GM12878 (cell line): Measurements from ENCODE around the gene CACNA2D1. TPM values are rescaled to one million over a fixed set of nuclear protein-coding genes. Genes with fewer than 3 reads are reported as not detected.

ENCODE experiments used
- ATAC-seq: fragments of 200-7000 bp; cut with Tn5 transposase; 3 replicates; pipeline ENCODE4 v1.9.1; 2020; ENCODE audit warnings: mild to moderate bottlenecking, moderate library complexity
- BruUV-seq: library from RNA; stranded (reverse); fragments of 400-500 nt; replicated peaks from 2 replicates; lab custom pipeline; 2021; lab: Mats Ljungman, UMichigan
- CTCF ChIA-PET: fragments of 300-600 bp; sonication (Branson Sonifier 250); formaldehyde crosslinking; extraction: SDS; loops from one replicate; lab custom pipeline; 2021; ENCODE audit warnings: inconsistent platforms; lab: Yijun Ruan, JAX
- POLR2A ChIA-PET: fragments of 350-600 bp; formaldehyde crosslinking; extraction: SDS; loops from one replicate; lab custom pipeline; 2021; ENCODE audit warnings: inconsistent platforms; lab: Charles Lee
- RAD21 ChIA-PET: fragments of 300-600 bp; sonication (Branson Sonifier 250); formaldehyde crosslinking; loops from one replicate; lab custom pipeline; 2023; ENCODE audit warnings: antibody characterized with exemption; ENCODE audit not compliant: unreplicated experiment; lab: Charles Lee
- SMC1A ChIA-PET: fragments of 300-600 bp; sonication (Branson Sonifier 250); formaldehyde crosslinking; loops from one replicate; lab custom pipeline; 2023; ENCODE audit not compliant: unreplicated experiment, uncharacterized antibody; lab: Charles Lee
- DNase-seq: peaks from one replicate; pipeline ENCODE4 v3.0.0-alpha.2; 2011; ENCODE audit warnings: low read depth, low spot score
- FAIRE-seq: peaks from 3 replicates; lab custom pipeline; 2011; peaks lifted over from hg19 to GRCh38; lab: Jason Lieb, UNC
- H2AFZ ChIP-seq: 2 replicates; pipeline ENCODE4 v1.6.0; 2011; ENCODE audit warnings: low read depth, low read length, control low read depth; ENCODE audit not compliant: control insufficient read depth
- H3K27ac ChIP-seq: 2 replicates; pipeline ENCODE4 v1.5.1; 2011; ENCODE audit warnings: control low read depth; ENCODE audit not compliant: control insufficient read depth, insufficient read depth
- H3K27me3 ChIP-seq, 2 experiments: replicated peaks in 1 of 2; 2 replicates each; pipeline versions ENCODE4 v1.6.0 to v1.6.1; 2011; ENCODE audit warnings: low read length in 1 of 2; ENCODE audit not compliant: control insufficient read depth in 2 of 2, insufficient read depth in 2 of 2
- H3K36me3 ChIP-seq, 2 experiments: 2 replicates each; pipeline ENCODE4 v1.5.1; 2011; ENCODE audit warnings: low read length in 1 of 2; ENCODE audit not compliant: control insufficient read depth in 2 of 2, insufficient read depth in 2 of 2
- H3K4me1 ChIP-seq: 2 replicates; pipeline ENCODE4 v1.6.1; 2011; ENCODE audit warnings: mild to moderate bottlenecking, low read length, moderate library complexity, mixed read lengths; ENCODE audit not compliant: control insufficient read depth, insufficient read depth
- H3K4me2 ChIP-seq: 2 replicates; pipeline ENCODE4 v1.6.0; 2011; ENCODE audit warnings: control low read depth; ENCODE audit not compliant: control insufficient read depth, insufficient read depth
- H3K4me3 ChIP-seq: fragments of 200-600 bp; sonication (generic); 2 replicates; pipeline ENCODE4 v1.5.1; 2016
- H3K79me2 ChIP-seq: 2 replicates; pipeline ENCODE4 v1.6.0; 2011; ENCODE audit warnings: low read length; ENCODE audit not compliant: control insufficient read depth, insufficient read depth
- H3K9ac ChIP-seq: 2 replicates; pipeline ENCODE4 v1.8.0; 2011; ENCODE audit warnings: low read length, control low read depth, mixed read lengths; ENCODE audit not compliant: control insufficient read depth, insufficient read depth
- H3K9me3 ChIP-seq: replicated peaks from 3 replicates; pipeline ENCODE4 v1.5.1; 2011; ENCODE audit warnings: mild to moderate bottlenecking, low read length; ENCODE audit not compliant: control insufficient read depth, insufficient read depth
- H4K20me1 ChIP-seq: 2 replicates; pipeline ENCODE4 v1.6.0; 2011; ENCODE audit not compliant: control insufficient read depth, insufficient read depth
- BCL11A ChIP-seq: IDR thresholded peaks from 2 replicates; pipeline ENCODE4 v1.6.1; 2011; ENCODE audit warnings: low read depth, low read length
- FOXK2 ChIP-seq: fragments of 450-650 bp; IDR thresholded peaks from 2 replicates; pipeline ENCODE4 v1.6.1; 2017; ENCODE audit warnings: mild to moderate bottlenecking, moderate library complexity
- IRF4 ChIP-seq: IDR thresholded peaks from 2 replicates; pipeline ENCODE4 v1.6.1; 2011; ENCODE audit warnings: low read depth, low read length
- JUND ChIP-seq: IDR thresholded peaks from 2 replicates; pipeline ENCODE4 v1.6.1; 2012; ENCODE audit warnings: low read depth, mild to moderate bottlenecking, low read length, improper control_type of control experiment, moderate library complexity
- PRDM15 ChIP-seq: fragments of 450-650 bp; formaldehyde crosslinking; IDR thresholded peaks from 2 replicates; pipeline ENCODE4 v1.4.0; 2020; ENCODE audit warnings: mild to moderate bottlenecking, moderate library complexity
- RCOR1 ChIP-seq: conservative IDR thresholded peaks from 2 replicates; pipeline ENCODE4 v1.6.1; 2012; ENCODE audit warnings: low read depth, low read length, improper control_type of control experiment
- RFX5 ChIP-seq: IDR thresholded peaks from 2 replicates; pipeline ENCODE4 v1.6.1; 2011; ENCODE audit warnings: low read depth, low read length, improper control_type of control experiment
- RUNX3 ChIP-seq: IDR thresholded peaks from 2 replicates; pipeline ENCODE4 v1.6.1; 2012; ENCODE audit warnings: low read length, inconsistent platforms
- SIX5 ChIP-seq: IDR thresholded peaks from 2 replicates; pipeline ENCODE4 v1.6.1; 2011; ENCODE audit warnings: mild to moderate bottlenecking, low read depth, low read length, moderate library complexity; ENCODE audit not compliant: severe bottlenecking
- TBL1XR1 ChIP-seq: IDR thresholded peaks from 2 replicates; pipeline ENCODE4 v1.6.1; 2012; ENCODE audit warnings: low read depth, low read length, improper control_type of control experiment
- TCF12 ChIP-seq: IDR thresholded peaks from 2 replicates; pipeline ENCODE4 v1.6.1; 2011; ENCODE audit warnings: low read depth, mild to moderate bottlenecking, low read length
- ZBTB33 ChIP-seq: fragments of 450-650 bp; IDR thresholded peaks from 2 replicates; pipeline ENCODE4 v1.6.1; 2017; ENCODE audit warnings: mild to moderate bottlenecking
- ZNF622 ChIP-seq: fragments of 450-650 bp; IDR thresholded peaks from 2 replicates; pipeline ENCODE4 v1.6.1; 2017; ENCODE audit warnings: mild to moderate bottlenecking, inconsistent platforms
- in situ Hi-C: fragments of 300-500 bp; cut with MboI; formaldehyde crosslinking; loops from 9 replicates; pipeline ENCODE4 v1.14.3; 2018; ENCODE audit warnings: mixed read lengths
- intact Hi-C: fragments of 100-400 bp; cut with micrococcal nuclease; formaldehyde crosslinking; loops from one replicate; pipeline ENCODE4 v1.14.2; 2022; ENCODE audit not compliant: unreplicated experiment
- polyA plus RNA-seq, 11 experiments: library from polyadenylated mRNA; depleted of rRNA in 4 of 11; unstranded in 6 of 11; stranded (reverse) in 5 of 11; fragments of >200 nt; fragmentation: Nextera tagmentation in 4 of 11; fragmentation: Illumina TruSeq in 1 of 11; extraction: Ambion mirVana in 4 of 11; extraction: Trizol in 1 of 11; gene quantifications; 1 replicate in 1 of 11; 2 replicates in 10 of 11; pipeline versions ENCODE4 v1.2.1 to v1.2.3, GENCODE V29; 2011 to 2016; ENCODE audit warnings: inconsistent platforms in 2 of 11, missing spikeins in 2 of 11, low read depth in 1 of 11
- total RNA-seq, 4 experiments: library from RNA; depleted of rRNA in 3 of 4; stranded (reverse); fragments of >200 nt in 3 of 4; fragmentation: Illumina TruSeq in 1 of 4; extraction: Trizol in 1 of 4; gene quantifications; 2 replicates each; pipeline versions ENCODE4 v1.2.1 to v1.2.3, GENCODE V29; 2013 to 2021

The CACNA2D1 gene
- total and polyA plus RNA-seq, 10 of the 15 experiments (the other 5 are each of a cell fraction or from before 2014, with no cell fraction given) = 0.14 to 14.8 (median 0.97) TPM

GRCh38 chr7:82318786-82319185 lies 124.8 kb downstream of the CACNA2D1 start:
- intact Hi-C loops = no loop called here

More at GRCh38 chr7:82318786-82319185, 124.8 kb downstream of the CACNA2D1 start:
- BruUV-seq = no TSS peak
- Histone ChIP-seq H3K79me2 (no peaks in the 10 kb centered on the region), H4K20me1 (no peaks in the 10 kb centered on the region), H3K4me2 (no peak overlapping the region), H3K9me3 (no peaks in the 10 kb centered on the region), H2AFZ (no peak overlapping the region), H3K27ac (no peak overlapping the region), H3K27me3 (no peaks in the 10 kb centered on the region), H3K36me3 (no peaks in the 10 kb centered on the region), H3K4me1 (no peaks in the 10 kb centered on the region), H3K9ac (no peak overlapping the region), H3K4me3 (no peak overlapping the region)
- DNase-seq (no peak), ATAC-seq (no peak), FAIRE-seq (no peak)
- in situ Hi-C loops = no loop called here
- ChIA-PET POLR2A (interaction anchor here (0.5 to 0.9 kb wide), 2 partner anchors 13 to 23 kb away, joined by 3 to 4 read pairs; no protein-coding TSS in a partner anchor), RAD21 (no interaction called here), SMC1A (interaction anchor here (0.9 to 1.4 kb wide), 5 partner anchors 10 to 90 kb away, joined by 3 to 4 read pairs (median 3); no protein-coding TSS in a partner anchor), CTCF (no interaction called here)
- TF ChIP-seq ZBTB33 (no peak), RCOR1 (no peak), SIX5 (no peak), JUND (no peak), PRDM15 (no peak), BCL11A (no peak), TBL1XR1 (no peak), RFX5 (no peak), ZNF622 (no peak), TCF12 (no peak), IRF4 (no peak), RUNX3 (no peak), FOXK2 (no peak)
